HG02970 (cell line): ENCODE data around the gene NDUFB10.

Source experiments
- ATAC-seq: cut with Tn5 transposase; IDR thresholded peaks from one replicate; pipeline ENCODE4 v1.9.1; 2021; ENCODE audit warnings: mild to moderate bottlenecking, moderate library complexity, moderate number of reproducible peaks; ENCODE audit not compliant: unreplicated experiment, low FRiP score

Gene NDUFB10

GRCh38 chr16:1965396-1966001, 6.2 kb downstream of the NDUFB10 start:
- ATAC-seq = no peak

GRCh38 chr16:1966460-1966859, 7.1 kb downstream of the NDUFB10 start, which contains the start of gene RNF151:
RNF151 (plus strand) TSS chr16:1966856; CDS start chr16:1966882, 26 bp downstream.
- ATAC-seq = no peak

- no peak for ATAC-seq
Observed at GRCh38 chr16:1968146-1968953, 9.0 kb downstream of the NDUFB10 start.

GRCh38 chr16:1971796-1972489, 12.6 kb downstream of the NDUFB10 start, which contains the start of gene TBL3:
TBL3 (plus strand) TSS chr16:1972053; CDS start chr16:1972165, 112 bp downstream.
- peak; percentile 85 for ATAC-seq

GRCh38 chr16:1972490-1972877, 13.1 kb downstream of the NDUFB10 start:
- ATAC-seq = no peak

- no peak for ATAC-seq
Observed at GRCh38 chr16:1973461-1974156, 14.3 kb downstream of the NDUFB10 start.

GRCh38 chr16:1974157-1975070, 15.1 kb downstream of the NDUFB10 start:
- no peak for ATAC-seq

GRCh38 chr16:1975432-1976215, 16.3 kb downstream of the NDUFB10 start:
- no peak for ATAC-seq

GRCh38 chr16:1976216-1976520, 16.8 kb downstream of the NDUFB10 start:
- no peak for ATAC-seq

GRCh38 chr16:1976951-1977874, 17.9 kb downstream of the NDUFB10 start:
- no peak for ATAC-seq

GRCh38 chr16:1977875-1978268, 18.5 kb downstream of the NDUFB10 start:
- ATAC-seq = no peak

GRCh38 chr16:1978476-1979120, 19.3 kb downstream of the NDUFB10 start:
- ATAC-seq = no peak

- ATAC-seq = no peak
Observed at GRCh38 chr16:1979271-1980029, 20.1 kb downstream of the NDUFB10 start.

- no peak for ATAC-seq
Observed at GRCh38 chr16:1980030-1980769, 20.9 kb downstream of the NDUFB10 start.

GRCh38 chr16:1980770-1981087, 21.4 kb downstream of the NDUFB10 start:
- ATAC-seq = no peak

GRCh38 chr16:1981398-1981836, 22.1 kb downstream of the NDUFB10 start, which contains the start of gene NOXO1:
NOXO1 (minus strand) TSS chr16:1981469; CDS start chr16:1981179, 290 bp downstream.
- ATAC-seq = no peak
